Psoas muscle (tissue), 8 donors: ENCODE results near the gene NT5C1A. TPM values are rescaled to one million over a fixed set of nuclear protein-coding genes. Genes with fewer than 3 reads are reported as not detected.

Source experiments
- ATAC-seq, 4 donors: fragments of 200-7000 bp; cut with Tn5 transposase; one replicate each; pipeline ENCODE4 v1.9.1; 2020; ENCODE audit warnings: moderate library complexity in 3 of 4, mild to moderate bottlenecking in 2 of 4
- DNase-seq, 2 donors: peaks; one replicate each; pipeline ENCODE4 v3.0.0-alpha.2; 2020
- H3K27ac ChIP-seq: fragments of 200-600 bp; one replicate; pipeline ENCODE4 v1.8.0; 2022
- H3K27me3 ChIP-seq, 3 donors: fragments of 200-600 bp in 1 of 3; one replicate each; pipeline versions ENCODE4 v1.6.1 to v1.8.0; 2013 to 2022; ENCODE audit warnings: low read length in 2 of 3, mild to moderate bottlenecking in 2 of 3, moderate library complexity in 1 of 3; ENCODE audit not compliant: insufficient read depth in 3 of 3
- H3K36me3 ChIP-seq, 2 donors: fragments of 200-600 bp in 1 of 2; one replicate each; pipeline versions ENCODE4 v1.6.1 to v1.8.0; 2013 to 2022; ENCODE audit warnings: low read depth in 1 of 2, mild to moderate bottlenecking in 1 of 2, moderate library complexity in 1 of 2; ENCODE audit not compliant: insufficient read depth in 1 of 2
- H3K4me1 ChIP-seq: fragments of 200-600 bp; one replicate; pipeline ENCODE4 v1.8.0; 2022
- H3K4me3 ChIP-seq: fragments of 200-600 bp; one replicate; pipeline ENCODE4 v1.8.0; 2022; ENCODE audit warnings: mild to moderate bottlenecking
- H3K9me3 ChIP-seq: fragments of 200-600 bp; one replicate; pipeline ENCODE4 v1.8.0; 2022
- CTCF ChIP-seq: fragments of 200-600 bp; IDR thresholded peaks from one replicate; pipeline ENCODE4 v1.8.0; 2022; ENCODE audit warnings: antibody characterized with exemption
- WGBS, 3 donors: extraction: QIAGEN DNeasy Blood & Tissue Kit; methylation state at CpG; one replicate each; pipeline versions ENCODE4 v1.1.6 to v1.1.7; 2013; 5-methylcytosine and 5-hydroxymethylcytosine counted together
- intact Hi-C, 2 donors: fragments of 100-400 bp; cut with DNase I; formaldehyde crosslinking; loops; one replicate each; pipeline versions ENCODE4 v1.11.0 to v1.14.2; 2022
- long read RNA-seq, 2 donors: library from polyadenylated mRNA; unstranded; transcript quantifications; one replicate each; pipeline ENCODE4 v2.0.0, GENCODE V29; 2021
- polyA plus RNA-seq, 3 donors: library from polyadenylated mRNA; stranded (reverse); fragments of 200-250 nt; gene quantifications; one replicate each; pipeline ENCODE4 v1.2.3, GENCODE V29; 2013
- total RNA-seq, 4 donors: library from RNA; stranded (reverse); fragmentation: NEBNext Ultra II Directional in 2 of 4; extraction: Animal tissue kit (Norgen Biotek cat#: 25700) in 2 of 4; gene quantifications; one replicate each; pipeline versions ENCODE4 v1.2.1 to v1.2.4, GENCODE V29; 2021 to 2023
- donor health status: healthy with polysubstance abuse.
- donor health status: DM: no; HTN: no; CAD: no; lungs with moderate emphysema.
- donor health status: Bipolar disorder and iron deficiency.
- donor health status: healthy.
- donor health status: DM: yes; HTN: yes; CAD: no.
- donor health status: DM: no; HTN: no; CAD: no.
- donor health status: DM: no; HTN: no; CAD: no.
- donor health status: DM: yes; HTN: yes; CAD: no.

NT5C1A gene
- 100 to 1,000 TPM in 1 of 4 donors, 10 to 100 TPM in 3; 35.0 to 112 (median 63.3) TPM for total RNA-seq
- 1 to 10 TPM; 1.2 to 7.7 (median 2.3) TPM for polyA plus RNA-seq
- long read RNA-seq, donor 1, transcript NT5C1A-201 (6 exons, 1,107 nt), result major isoform, 22 of 26 reads
- long read RNA-seq, donor 1, partial matches to known transcripts, result 2 of 26 reads
- long read RNA-seq, donor 1, other reads (novel, unspliced or antisense), result 2 of 26 reads
- long read RNA-seq, donor 2, transcript NT5C1A-201 (6 exons, 1,107 nt), result major isoform, 12 of 17 reads
- long read RNA-seq, donor 2, partial matches to known transcripts, result 2 of 17 reads
- long read RNA-seq, donor 2, other reads (novel, unspliced or antisense), result 3 of 17 reads

GRCh38 chr1:39671793-39672550 lies at the start of gene NT5C1A:
Gene NT5C1A, minus strand, starts transcription at chr1:39672107. Its CDS starts 69 bp downstream, at chr1:39672038.
- intact Hi-C loops, result loop anchor here (2.0 kb wide), 2 partner anchors 17 to 21 kb away; no protein-coding TSS in a partner anchor
- Histone ChIP-seq H3K9me3 (no peaks in the 10 kb centered on the region), H3K4me1 (peaks cover 69% of the 10 kb centered on the region), H3K27me3 (no peaks in the 10 kb centered on the region), H3K36me3 (no peaks in the 10 kb centered on the region), H3K4me3 (peak within 1 kb of the TSS; percentile 73), H3K27ac (peak within 1 kb of the TSS; percentile 89)
- DNase-seq (peak; percentile 62 to 81), ATAC-seq (peak; percentile 57 to 75 (median 65))
- WGBS, 3 donors, result 0 to 1% (median 1%) methylated on average over 45 to 55 of the region's 55 CpGs
- TF ChIP-seq CTCF, result no peak

- Histone ChIP-seq H3K27ac (no peak overlapping the region), H3K36me3 (no peaks in the 10 kb centered on the region), H3K9me3 (no peaks in the 10 kb centered on the region), H3K4me1 (no peaks in the 10 kb centered on the region), H3K4me3 (no peak overlapping the region), H3K27me3 (peaks cover 0 to 3% (median 0%) of the 10 kb centered on the region in 3 donors)
- intact Hi-C loops, result loop anchor here (2.0 to 5.0 kb wide), 2 partner anchors 69 to 113 kb away; no protein-coding TSS in a partner anchor
- no peak for DNase-seq
- TF ChIP-seq CTCF, result no peak
- no peak for ATAC-seq
These were observed 49.8 kb upstream of the NT5C1A start for GRCh38 chr1:39721664-39722063.

- ATAC-seq, result peak; percentile 91 to 97 (median 96)
- peak; percentile 72 for TF ChIP-seq CTCF
- intact Hi-C loops, result loop anchor here (1.0 to 5.0 kb wide), 3 partner anchors 68 to 114 kb away; no protein-coding TSS in a partner anchor
- WGBS, 3 donors, result 33 to 47% (median 38%) methylated on average over 7 of the region's 7 CpGs
- no peak overlapping the region for H3K4me3 ChIP-seq
- DNase-seq, result no peak
- H3K27me3 ChIP-seq, result peaks cover 0 to 3% (median 0%) of the 10 kb centered on the region in 3 donors
- H3K9me3 ChIP-seq, result no peaks in the 10 kb centered on the region
- H3K27ac ChIP-seq, result peak overlapping the region; percentile 62
- no peaks in the 10 kb centered on the region for H3K36me3 ChIP-seq
- no peaks in the 10 kb centered on the region for H3K4me1 ChIP-seq
These were observed 48.4 kb upstream of the NT5C1A start for GRCh38 chr1:39720094-39720999.

GRCh38 chr1:39717809-39718208 lies 45.9 kb upstream of the NT5C1A start:
- no peak for ATAC-seq
- no peak for TF ChIP-seq CTCF

More at GRCh38 chr1:39717809-39718208, 45.9 kb upstream of the NT5C1A start:
- WGBS, 3 donors, result 51 to 57% (median 56%) methylated on average over 6 of the region's 6 CpGs
- Histone ChIP-seq H3K36me3 (no peaks in the 10 kb centered on the region), H3K27ac (no peak overlapping the region), H3K9me3 (no peaks in the 10 kb centered on the region), H3K27me3 (peaks cover 0 to 3% (median 0%) of the 10 kb centered on the region in 3 donors), H3K4me3 (no peak overlapping the region), H3K4me1 (no peaks in the 10 kb centered on the region)
- DNase-seq, result no peak
- intact Hi-C loops, result loop anchor here in 1 of 2 donors (5.0 kb wide), 1 partner anchor 61 kb away; no protein-coding TSS in a partner anchor
